H1 (cell line): Measurements from ENCODE around the gene CRTAP. TPM values are rescaled to one million over a fixed set of nuclear protein-coding genes. Genes with fewer than 3 reads are reported as not detected.

Experiments
- CTCF ChIA-PET: fragments of 300-600 bp; sonication (Branson Sonifier 250); formaldehyde crosslinking; loops from one replicate; lab custom pipeline; 2021; ENCODE audit not compliant: partially characterized antibody; lab: Charles Lee
- POLR2A ChIA-PET: fragments of 300-600 bp; sonication (Branson Sonifier 250); formaldehyde crosslinking; loops from one replicate; lab custom pipeline; 2021; ENCODE audit warnings: inconsistent platforms; ENCODE audit not compliant: partially characterized antibody; lab: Charles Lee
- DNase-seq, 2 experiments: peaks; one replicate each; pipeline versions ENCODE4 v3.0.0 to v3.0.0-alpha.2; 2010 to 2022; ENCODE audit warnings: low spot score in 2 of 2, low read depth in 1 of 2, mixed read lengths in 1 of 2
- FAIRE-seq: peaks from 2 replicates; lab custom pipeline; 2011; peaks lifted over from hg19 to GRCh38; lab: Jason Lieb, UNC
- H2AFZ ChIP-seq: 2 replicates; pipeline ENCODE4 v1.8.1; 2012; ENCODE audit warnings: low read length, inconsistent platforms
- H2AK5ac ChIP-seq: 2 replicates; pipeline ENCODE4 v1.6.1; 2013; ENCODE audit warnings: low read depth, low read length
- H2BK120ac ChIP-seq: replicated peaks from 2 replicates; pipeline ENCODE3; 2013; ENCODE audit warnings: low read depth, low read length, inconsistent platforms
- H2BK12ac ChIP-seq: 2 replicates; pipeline ENCODE4 v1.6.1; 2013; ENCODE audit warnings: low read depth, low read length
- H2BK15ac ChIP-seq: 2 replicates; pipeline ENCODE4 v1.6.1; 2013; ENCODE audit warnings: low read length
- H2BK20ac ChIP-seq: 2 replicates; pipeline ENCODE4 v1.6.1; 2013; ENCODE audit warnings: low read length
- H2BK5ac ChIP-seq: 2 replicates; pipeline ENCODE4 v1.6.1; 2013; ENCODE audit warnings: low read depth, low read length
- H3K14ac ChIP-seq: 2 replicates; pipeline ENCODE4 v1.6.1; 2013; ENCODE audit warnings: inconsistent platforms; ENCODE audit not compliant: insufficient read length
- H3K18ac ChIP-seq: 2 replicates; pipeline ENCODE4 v1.6.1; 2013; ENCODE audit warnings: low read length; ENCODE audit errors: extremely low read depth
- H3K23ac ChIP-seq: 2 replicates; pipeline ENCODE4 v1.6.1; 2013; ENCODE audit warnings: inconsistent platforms; ENCODE audit not compliant: insufficient read length
- H3K23me2 ChIP-seq: 2 replicates; pipeline ENCODE4 v1.6.1; 2013; ENCODE audit warnings: low read depth, low read length
- H3K27ac ChIP-seq: 2 replicates; pipeline ENCODE4 v1.6.1; 2011; ENCODE audit warnings: low read depth, low read length, inconsistent platforms
- H3K27me3 ChIP-seq, 4 experiments: replicated peaks in 1 of 4; 1 replicate in 1 of 4; 2 replicates in 3 of 4; pipeline versions ENCODE4 v1.6.1 to v1.8.1; 2011 to 2013; ENCODE audit warnings: low read length in 3 of 4, mild to moderate bottlenecking in 3 of 4, inconsistent platforms in 2 of 4, mixed read lengths in 2 of 4, moderate library complexity in 1 of 4; ENCODE audit not compliant: control insufficient read depth in 3 of 4, insufficient read depth in 3 of 4; ENCODE audit errors: extremely low read depth in 1 of 4
- H3K36me3 ChIP-seq, 4 experiments: 2 replicates each; pipeline versions ENCODE4 v1.6.1 to v1.8.1; 2011 to 2013; ENCODE audit warnings: mild to moderate bottlenecking in 4 of 4, low read length in 3 of 4, moderate library complexity in 2 of 4, control low read depth in 1 of 4, inconsistent platforms in 1 of 4; ENCODE audit not compliant: insufficient read depth in 4 of 4, control insufficient read depth in 2 of 4
- H3K4ac ChIP-seq: replicated peaks from 2 replicates; pipeline ENCODE3; 2013; ENCODE audit warnings: low read length, low read depth, mixed read lengths, inconsistent platforms; ENCODE audit not compliant: insufficient read length
- H3K4me1 ChIP-seq, 4 experiments: replicated peaks in 1 of 4; 1 replicate in 1 of 4; 2 replicates in 3 of 4; pipeline versions ENCODE4 v1.6.1 to v1.8.1; 2011 to 2013; ENCODE audit warnings: low read length in 3 of 4, inconsistent platforms in 2 of 4, mixed read lengths in 1 of 4; ENCODE audit not compliant: insufficient read depth in 4 of 4, control insufficient read depth in 3 of 4
- H3K4me2 ChIP-seq, 2 experiments: 2 replicates each; pipeline versions ENCODE4 v1.6.1 to v1.8.1; 2011 to 2013; ENCODE audit warnings: low read depth in 2 of 2, low read length in 2 of 2, control low read depth in 1 of 2, inconsistent platforms in 1 of 2, mild to moderate bottlenecking in 1 of 2; ENCODE audit not compliant: insufficient read depth in 1 of 2
- H3K4me3 ChIP-seq, 4 experiments: fragments of 200-600, 300-600 bp in 1 of 4; sonication (generic), shearing (Covaris generic), sonication (Bioruptor Twin) in 1 of 4; 2 replicates each; pipeline versions ENCODE4 v1.5.1 to v1.8.1; 2011 to 2016; ENCODE audit warnings: low read length in 4 of 4, low read depth in 3 of 4, control low read depth in 2 of 4, inconsistent platforms in 2 of 4, mild to moderate bottlenecking in 2 of 4, mixed read lengths in 1 of 4, moderate library complexity in 1 of 4; ENCODE audit not compliant: insufficient read depth in 2 of 4; ENCODE audit errors: extremely low read depth in 1 of 4
- H3K56ac ChIP-seq: replicated peaks from 2 replicates; pipeline ENCODE3; 2013; ENCODE audit warnings: low read depth, mild to moderate bottlenecking, mixed read lengths, low read length, inconsistent platforms; ENCODE audit not compliant: insufficient read length
- H3K79me1 ChIP-seq: 2 replicates; pipeline ENCODE4 v1.6.1; 2013; ENCODE audit warnings: low read depth, low read length, control low read depth
- H3K79me2 ChIP-seq, 2 experiments: 2 replicates each; pipeline versions ENCODE4 v1.6.1 to v1.8.1; 2012 to 2013; ENCODE audit warnings: low read length in 2 of 2, mild to moderate bottlenecking in 2 of 2, inconsistent platforms in 1 of 2; ENCODE audit not compliant: insufficient read depth in 2 of 2, control insufficient read depth in 1 of 2
- H3K9ac ChIP-seq, 4 experiments: replicated peaks in 1 of 4; 1 replicate in 1 of 4; 2 replicates in 3 of 4; pipeline versions ENCODE4 v1.6.1 to v1.8.1; 2011 to 2013; ENCODE audit warnings: low read depth in 3 of 4, low read length in 3 of 4, control low read depth in 2 of 4, mild to moderate bottlenecking in 2 of 4, moderate library complexity in 2 of 4, inconsistent platforms in 1 of 4; ENCODE audit errors: extremely low read depth in 1 of 4
- H3K9me3 ChIP-seq, 2 experiments: 2 replicates each; pipeline versions ENCODE4 v1.6.1 to v1.8.1; 2012 to 2013; ENCODE audit warnings: mild to moderate bottlenecking in 2 of 2, moderate library complexity in 2 of 2, control low read depth in 1 of 2, inconsistent platforms in 1 of 2, low read depth in 1 of 2, low read length in 1 of 2, mixed read lengths in 1 of 2; ENCODE audit not compliant: insufficient read depth in 2 of 2
- H4K20me1 ChIP-seq, 2 experiments: replicated peaks in 1 of 2; 2 replicates each; pipeline versions ENCODE3 to v1.8.1; 2011 to 2013; ENCODE audit warnings: inconsistent platforms in 2 of 2, low read length in 2 of 2, mild to moderate bottlenecking in 1 of 2; ENCODE audit not compliant: insufficient read depth in 2 of 2, control insufficient read depth in 1 of 2
- H4K5ac ChIP-seq: 2 replicates; pipeline ENCODE4 v1.6.1; 2013; ENCODE audit warnings: low read length, low read depth, mixed read lengths, inconsistent platforms; ENCODE audit not compliant: insufficient read length
- H4K8ac ChIP-seq: 2 replicates; pipeline ENCODE4 v1.8.0; 2013; ENCODE audit warnings: mild to moderate bottlenecking, moderate library complexity, low read length, inconsistent platforms; ENCODE audit not compliant: insufficient read depth; ENCODE audit errors: extremely low read depth
- H4K91ac ChIP-seq: replicated peaks from 2 replicates; pipeline ENCODE3; 2013; ENCODE audit warnings: low read length, mixed read lengths, inconsistent platforms; ENCODE audit not compliant: insufficient read length
- BACH1 ChIP-seq: IDR thresholded peaks from 2 replicates; pipeline ENCODE4 v1.6.1; 2012; ENCODE audit warnings: low read length, improper control_type of control experiment
- BRCA1 ChIP-seq: IDR thresholded peaks from 2 replicates; pipeline ENCODE4 v1.6.1; 2012; ENCODE audit warnings: low read depth, low read length, improper control_type of control experiment
- CTCF ChIP-seq, 3 experiments: IDR thresholded peaks; 1 replicate in 2 of 3; 2 replicates in 1 of 3; pipeline versions ENCODE4 v1.5.1 to v1.6.1; 2011; ENCODE audit warnings: low read length in 3 of 3, mild to moderate bottlenecking in 3 of 3, inconsistent platforms in 2 of 3, low read depth in 1 of 3, moderate library complexity in 1 of 3; ENCODE audit not compliant: insufficient read depth in 1 of 3; ENCODE audit errors: control extremely low read depth in 1 of 3
- FOSL1 ChIP-seq: IDR thresholded peaks from 2 replicates; pipeline ENCODE4 v1.6.1; 2011; ENCODE audit warnings: mild to moderate bottlenecking, low read depth, low read length, moderate library complexity; ENCODE audit not compliant: insufficient read depth
- POLR2AphosphoS5 ChIP-seq: IDR thresholded peaks from 2 replicates; pipeline ENCODE4 v1.6.1; 2011; ENCODE audit warnings: low read depth, low read length
- RXRA ChIP-seq: IDR thresholded peaks from 2 replicates; pipeline ENCODE4 v1.6.1; 2011; ENCODE audit warnings: low read depth, mild to moderate bottlenecking, low read length, moderate library complexity; ENCODE audit not compliant: insufficient read depth
- SIX5 ChIP-seq: IDR thresholded peaks from 2 replicates; pipeline ENCODE4 v1.6.1; 2011; ENCODE audit warnings: mild to moderate bottlenecking, low read depth, low read length
- TAF1 ChIP-seq: IDR thresholded peaks from 2 replicates; pipeline ENCODE4 v1.6.1; 2011; ENCODE audit warnings: mild to moderate bottlenecking, low read depth, low read length
- WGBS, 2 experiments: shearing (Covaris generic) in 1 of 2; methylation state at CpG; one replicate each; pipeline versions ENCODE4 v1.1.6 to v1.1.7; 2013 to 2015; ENCODE audit warnings: low lambda C conversion rate in 2 of 2, mixed read lengths in 2 of 2, inconsistent platforms in 1 of 2, low coverage in 1 of 2, missing lambda C conversion rate in 1 of 2; ENCODE audit not compliant: insufficient replicate concordance in 2 of 2, insufficient coverage in 1 of 2, insufficient read length in 1 of 2; ENCODE audit errors: extremely low coverage in 1 of 2, missing lambda C conversion rate in 1 of 2; 5-methylcytosine and 5-hydroxymethylcytosine counted together
- polyA plus RNA-seq, 7 experiments: library from polyadenylated mRNA; depleted of rRNA in 3 of 7; stranded (reverse) in 5 of 7; unstranded in 2 of 7; fragments of >200 nt in 5 of 7; fragments of 200-250 nt in 2 of 7; gene quantifications; 1 replicate in 5 of 7; 2 replicates in 1 of 7; 4 replicates in 1 of 7; pipeline versions ENCODE4 v1.2.1 to v1.2.3, GENCODE V29; 2011 to 2013; ENCODE audit warnings: missing spikeins in 2 of 7, mixed read lengths in 2 of 7
- total RNA-seq: library from RNA; stranded (reverse); fragmentation: NEBNext Ultra II Directional; extraction: Animal tissue kit (Norgen Biotek cat#: 25700); gene quantifications from 2 replicates; pipeline ENCODE4 v1.2.1, GENCODE V29; 2021
- TF ChIP-seq, protein P1 (sequence below): IDR thresholded peaks from 2 replicates; pipeline ENCODE4 v1.6.1; 2012; ENCODE audit warnings: inconsistent platforms
- TF ChIP-seq, protein P2 (sequence below): IDR thresholded peaks from 2 replicates; pipeline ENCODE4 v1.6.1; 2012; ENCODE audit warnings: low read length, inconsistent platforms

The CRTAP gene
- total and polyA plus RNA-seq, 2 of the 8 experiments (the other 6 are each of a cell fraction or from before 2014, with no cell fraction given): 159 to 188 TPM

GRCh38 chr3:33067484-33067883, 46.3 kb upstream of the CRTAP start:
- H2BK12ac ChIP-seq: no peak overlapping the region
- no peak overlapping the region for H2BK15ac ChIP-seq
- no peaks in the 10 kb centered on the region for H3K79me1 ChIP-seq
- ChIA-PET CTCF (interaction anchor here (1.7 to 2.4 kb wide), 2 partner anchors 34 to 119 kb away, joined by 6 to 8 read pairs; no protein-coding TSS in a partner anchor), POLR2A (no interaction called here)
- FAIRE-seq: no peak
- H4K5ac ChIP-seq: no peak overlapping the region
- no peak overlapping the region for H2AFZ ChIP-seq
- H3K27ac ChIP-seq: no peak overlapping the region
- no peak overlapping the region for H2BK120ac ChIP-seq
- H3K27me3 ChIP-seq: no peaks in the 10 kb centered on the region
- H4K91ac ChIP-seq: no peak overlapping the region
- H3K4ac ChIP-seq: no peak overlapping the region
- no peak overlapping the region for H3K9ac ChIP-seq
- peaks cover 0 to 6% (median 3%) of the 10 kb centered on the region in 4 experiments; a peak in 4 of 8 replicates for H3K36me3 ChIP-seq
- H3K4me1 ChIP-seq: no peaks in the 10 kb centered on the region
- H3K23me2 ChIP-seq: no peaks in the 10 kb centered on the region
- no peak for DNase-seq
- H2AK5ac ChIP-seq: no peak overlapping the region
- peaks cover 0 to 1% of the 10 kb centered on the region in 2 experiments for H4K20me1 ChIP-seq
- H3K14ac ChIP-seq: no peak overlapping the region
- no peak overlapping the region for H3K23ac ChIP-seq
- no peak overlapping the region for H3K18ac ChIP-seq
- WGBS, 2 experiments: 78% methylated on average over 3 of the region's 3 CpGs; no CpG with 5 or more reads in 1 of the 2 experiments
- no peak overlapping the region for H3K4me3 ChIP-seq
- H2BK5ac ChIP-seq: no peak overlapping the region
- no peak overlapping the region for H4K8ac ChIP-seq
- no peak overlapping the region for H3K56ac ChIP-seq
- H3K79me2 ChIP-seq: no peaks in the 10 kb centered on the region
- H3K4me2 ChIP-seq: no peak overlapping the region
- no peak overlapping the region for H2BK20ac ChIP-seq
- H3K9me3 ChIP-seq: no peaks in the 10 kb centered on the region
- TF ChIP-seq, protein P1, sequence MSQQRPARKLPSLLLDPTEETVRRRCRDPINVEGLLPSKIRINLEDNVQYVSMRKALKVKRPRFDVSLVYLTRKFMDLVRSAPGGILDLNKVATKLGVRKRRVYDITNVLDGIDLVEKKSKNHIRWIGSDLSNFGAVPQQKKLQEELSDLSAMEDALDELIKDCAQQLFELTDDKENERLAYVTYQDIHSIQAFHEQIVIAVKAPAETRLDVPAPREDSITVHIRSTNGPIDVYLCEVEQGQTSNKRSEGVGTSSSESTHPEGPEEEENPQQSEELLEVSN: no peak
- TF ChIP-seq BACH1 (no peak), POLR2AphosphoS5 (no peak), FOSL1 (no peak), BRCA1 (no peak), RXRA (no peak), SIX5 (no peak), CTCF (IDR thresholded peaks at IDR 0.05; ENCODE audit: control extremely low read depth in 1 of 3, insufficient read depth in 1 of 3, low read depth in 1 of 3, low read length in 3 of 3) (no peak), TAF1 (no peak)
- TF ChIP-seq, protein P2, sequence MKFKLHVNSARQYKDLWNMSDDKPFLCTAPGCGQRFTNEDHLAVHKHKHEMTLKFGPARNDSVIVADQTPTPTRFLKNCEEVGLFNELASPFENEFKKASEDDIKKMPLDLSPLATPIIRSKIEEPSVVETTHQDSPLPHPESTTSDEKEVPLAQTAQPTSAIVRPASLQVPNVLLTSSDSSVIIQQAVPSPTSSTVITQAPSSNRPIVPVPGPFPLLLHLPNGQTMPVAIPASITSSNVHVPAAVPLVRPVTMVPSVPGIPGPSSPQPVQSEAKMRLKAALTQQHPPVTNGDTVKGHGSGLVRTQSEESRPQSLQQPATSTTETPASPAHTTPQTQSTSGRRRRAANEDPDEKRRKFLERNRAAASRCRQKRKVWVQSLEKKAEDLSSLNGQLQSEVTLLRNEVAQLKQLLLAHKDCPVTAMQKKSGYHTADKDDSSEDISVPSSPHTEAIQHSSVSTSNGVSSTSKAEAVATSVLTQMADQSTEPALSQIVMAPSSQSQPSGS: no peak
